Sigmoid colon (tissue), 7 donors: ENCODE data around the gene PTPRE. TPM values are rescaled to one million over a fixed set of nuclear protein-coding genes. Genes with fewer than 3 reads are reported as not detected.

Experiments
- DNase-seq: peaks from one replicate; pipeline ENCODE4 v3.0.0-alpha.2; 2019
- H3K27ac ChIP-seq, 4 donors: fragments of 200-600 bp; sonication (generic); one replicate each; pipeline ENCODE4 v1.5.1; 2016 to 2019; ENCODE audit warnings: mild to moderate bottlenecking in 1 of 4
- H3K27me3 ChIP-seq, 3 donors: fragments of 200-600 bp; sonication (generic); one replicate each; pipeline ENCODE4 v1.5.1; 2019; ENCODE audit warnings: mild to moderate bottlenecking in 1 of 3
- H3K36me3 ChIP-seq, 4 donors: fragments of 200-600 bp; sonication (generic); one replicate each; pipeline ENCODE4 v1.5.1; 2016 to 2019
- H3K4me1 ChIP-seq, 4 donors: fragments of 200-600 bp; sonication (generic); one replicate each; pipeline ENCODE4 v1.5.1; 2017 to 2019
- H3K4me3 ChIP-seq, 4 donors: fragments of 200-600 bp; sonication (generic); one replicate each; pipeline ENCODE4 v1.5.1; 2017 to 2019; ENCODE audit warnings: mild to moderate bottlenecking in 2 of 4, moderate library complexity in 1 of 4
- H3K9me3 ChIP-seq, 4 donors: fragments of 200-600 bp in 3 of 4; sonication (generic) in 3 of 4; one replicate each; pipeline versions ENCODE4 v1.5.1 to v1.6.1; 2013 to 2019
- CTCF ChIP-seq, 4 experiments: fragments of 450-650 bp in 3 of 4; fragments of 200-600 bp in 1 of 4; IDR thresholded peaks; one replicate each; pipeline ENCODE4 v1.5.1; 2016 to 2019; ENCODE audit warnings: antibody characterized with exemption in 4 of 4, mild to moderate bottlenecking in 3 of 4, moderate library complexity in 2 of 4
- EP300 ChIP-seq, 4 donors: sonication (generic); formaldehyde crosslinking; IDR thresholded peaks; one replicate each; pipeline ENCODE4 v1.6.1; 2017; ENCODE audit warnings: antibody characterized with exemption in 4 of 4
- POLR2A ChIP-seq, 2 donors: fragments of 450-650 bp; IDR thresholded peaks; one replicate each; pipeline ENCODE4 v1.6.1; 2016; ENCODE audit warnings: antibody characterized with exemption in 2 of 2, mild to moderate bottlenecking in 2 of 2, moderate library complexity in 2 of 2
- POLR2AphosphoS5 ChIP-seq, 4 donors: sonication (generic); formaldehyde crosslinking; IDR thresholded peaks; one replicate each; pipeline ENCODE4 v1.6.1; 2017; ENCODE audit warnings: antibody characterized with exemption in 4 of 4
- WGBS, 2 donors: extraction: QIAGEN DNeasy Blood & Tissue Kit; methylation state at CpG; one replicate each; pipeline ENCODE4 v1.1.7; 2013; 5-methylcytosine and 5-hydroxymethylcytosine counted together
- intact Hi-C: fragments of 100-400 bp; cut with DNase I; formaldehyde crosslinking; loops from one replicate; pipeline ENCODE4 v1.15.1; 2023
- polyA plus RNA-seq, 3 donors: library from polyadenylated mRNA; stranded (reverse); fragments of 200-250 nt; gene quantifications; one replicate each; pipeline ENCODE4 v1.2.3, GENCODE V29; 2013
- total RNA-seq, 4 donors: library from RNA; depleted of rRNA; stranded (reverse); fragments of >200 nt; gene quantifications; one replicate each; pipeline ENCODE4 v1.1.0, GENCODE V29; 2016
- donor health status: healthy with polysubstance abuse.
- donor health status: Bipolar disorder and iron deficiency.
- donor health status: healthy.

PTPRE gene
- total and polyA plus RNA-seq, 7 donors = 4.2 to 17.9 (median 11.9) TPM

- H3K9me3 ChIP-seq = no peaks in the 10 kb centered on the region
- intact Hi-C loops = no loop called here
- H3K27ac ChIP-seq = no peak overlapping the region
- 93 to 96% methylated on average over 2 of the region's 2 CpGs for WGBS, 2 donors
- H3K4me1 ChIP-seq = no peaks in the 10 kb centered on the region
- TF ChIP-seq CTCF (IDR thresholded peaks at IDR 0.05) = no peak
- TF ChIP-seq EP300 (IDR thresholded peaks at IDR 0.05) = no peak
- TF ChIP-seq POLR2AphosphoS5 (IDR thresholded peaks at IDR 0.05) = no peak
- no peak for TF ChIP-seq POLR2A (IDR thresholded peaks at IDR 0.05)
- H3K27me3 ChIP-seq = peaks cover 0 to 10% (median 3%) of the 10 kb centered on the region in 3 donors
- no peaks in the 10 kb centered on the region for H3K36me3 ChIP-seq
- H3K4me3 ChIP-seq = no peak overlapping the region
- DNase-seq = no peak
Observed at GRCh38 chr10:128114901-128115300, 208.0 kb downstream of the PTPRE start.

- 98% methylated on average over 8 of the region's 8 CpGs for WGBS, 2 donors
- Histone ChIP-seq H3K27me3 (peaks cover 0 to 14% (median 8%) of the 10 kb centered on the region in 3 donors), H3K27ac (no peak overlapping the region), H3K36me3 (no peaks in the 10 kb centered on the region), H3K4me3 (no peak overlapping the region), H3K9me3 (no peaks in the 10 kb centered on the region), H3K4me1 (no peaks in the 10 kb centered on the region)
- intact Hi-C loops = no loop called here
- no peak for DNase-seq
- no peak for TF ChIP-seq EP300 (IDR thresholded peaks at IDR 0.05)
- TF ChIP-seq CTCF (IDR thresholded peaks at IDR 0.05) = no peak
- no peak for TF ChIP-seq POLR2A (IDR thresholded peaks at IDR 0.05)
- no peak for TF ChIP-seq POLR2AphosphoS5 (IDR thresholded peaks at IDR 0.05)
Observed at GRCh38 chr10:128115356-128115755, 208.5 kb downstream of the PTPRE start.

- Histone ChIP-seq H3K4me1 (no peaks in the 10 kb centered on the region), H3K27ac (no peak overlapping the region), H3K27me3 (peaks cover 0 to 15% (median 14%) of the 10 kb centered on the region in 3 donors), H3K36me3 (no peaks in the 10 kb centered on the region), H3K4me3 (no peak overlapping the region), H3K9me3 (no peaks in the 10 kb centered on the region)
- DNase-seq = no peak
- WGBS, 2 donors = 99% methylated on average over 4 of the region's 4 CpGs
- intact Hi-C loops = no loop called here
- TF ChIP-seq POLR2A (IDR thresholded peaks at IDR 0.05) (no peak), CTCF (IDR thresholded peaks at IDR 0.05) (no peak), EP300 (IDR thresholded peaks at IDR 0.05) (no peak), POLR2AphosphoS5 (IDR thresholded peaks at IDR 0.05) (no peak)
Observed at GRCh38 chr10:128116187-128116586, 209.3 kb downstream of the PTPRE start.

GRCh38 chr10:128116851-128117615 lies 210.1 kb downstream of the PTPRE start:
- intact Hi-C loops = no loop called here
- Histone ChIP-seq H3K27me3 (peaks cover 0 to 21% (median 19%) of the 10 kb centered on the region in 3 donors), H3K27ac (no peak overlapping the region), H3K4me3 (no peak overlapping the region), H3K4me1 (no peaks in the 10 kb centered on the region), H3K9me3 (no peaks in the 10 kb centered on the region), H3K36me3 (no peaks in the 10 kb centered on the region)
- WGBS, 2 donors = 88 to 93% methylated on average over 13 of the region's 13 CpGs
- no peak for DNase-seq
- TF ChIP-seq POLR2A (IDR thresholded peaks at IDR 0.05) (no peak), EP300 (IDR thresholded peaks at IDR 0.05) (no peak), CTCF (IDR thresholded peaks at IDR 0.05) (no peak), POLR2AphosphoS5 (IDR thresholded peaks at IDR 0.05) (no peak)
